IgD-negative memory B cell (primary cell): Measurements from ENCODE around the gene THAP11. TPM values are rescaled to one million over a fixed set of nuclear protein-coding genes. Genes with fewer than 3 reads are reported as not detected.

Source experiments
- H3K27ac Mint-ChIP-seq, 3 donors: one replicate each; pipeline ENCODE4 v1.8.0; 2020 to 2022; ENCODE audit warnings: mild to moderate bottlenecking in 3 of 3, mixed read lengths in 3 of 3, moderate library complexity in 1 of 3
- H3K27me3 Mint-ChIP-seq: one replicate; pipeline ENCODE4 v1.8.0; 2021; ENCODE audit warnings: mixed read lengths
- H3K36me3 Mint-ChIP-seq: one replicate; pipeline ENCODE4 v1.8.0; 2020; ENCODE audit warnings: mild to moderate bottlenecking, mixed read lengths
- H3K4me1 Mint-ChIP-seq, 3 donors: one replicate each; pipeline ENCODE4 v1.8.0; 2020 to 2022; ENCODE audit warnings: mixed read lengths in 3 of 3, mild to moderate bottlenecking in 1 of 3
- H3K4me3 Mint-ChIP-seq, 4 donors: one replicate each; pipeline ENCODE4 v1.8.0; 2020 to 2022; ENCODE audit warnings: mild to moderate bottlenecking in 4 of 4, mixed read lengths in 4 of 4, moderate library complexity in 3 of 4
- H3K9me3 Mint-ChIP-seq, 3 donors: one replicate each; pipeline ENCODE4 v1.8.0; 2020 to 2021; ENCODE audit warnings: mixed read lengths in 3 of 3, mild to moderate bottlenecking in 1 of 3
- polyA plus RNA-seq: library from polyadenylated mRNA; unstranded; fragments of 300-500 nt; fragmentation: Illumina TruSeq; gene quantifications from one replicate; pipeline ENCODE4 v1.2.3, GENCODE V29; 2021

The THAP11 gene
- polyA plus RNA-seq, 1 donor from 2014 or later: 101 TPM

- H3K27me3 Mint-ChIP-seq: no peaks in the 10 kb centered on the region
- no peak overlapping the region for H3K27ac Mint-ChIP-seq
- H3K4me3 Mint-ChIP-seq: peak overlapping the region in 1 of 4 donors; percentile 48
- peaks cover 8 to 10% (median 8%) of the 10 kb centered on the region in 3 donors for H3K4me1 Mint-ChIP-seq
- no peaks in the 10 kb centered on the region for H3K9me3 Mint-ChIP-seq
- H3K36me3 Mint-ChIP-seq: peaks cover 5% of the 10 kb centered on the region
Measured at GRCh38 chr16:67879462-67879861, 37.3 kb downstream of the THAP11 start.

GRCh38 chr16:67879936-67880335 lies 37.8 kb downstream of the THAP11 start:
- Mint-ChIP-seq H3K27ac (no peak overlapping the region), H3K27me3 (no peaks in the 10 kb centered on the region), H3K4me3 (no peak overlapping the region), H3K9me3 (no peaks in the 10 kb centered on the region), H3K36me3 (peaks cover 5% of the 10 kb centered on the region), H3K4me1 (peaks cover 4 to 7% (median 6%) of the 10 kb centered on the region in 3 donors)

- peaks cover 0 to 1% (median 0%) of the 10 kb centered on the region in 3 donors for H3K4me1 Mint-ChIP-seq
- peaks cover 5% of the 10 kb centered on the region for H3K36me3 Mint-ChIP-seq
- H3K27ac Mint-ChIP-seq: no peak overlapping the region
- H3K4me3 Mint-ChIP-seq: no peak overlapping the region
- H3K9me3 Mint-ChIP-seq: no peaks in the 10 kb centered on the region
- no peaks in the 10 kb centered on the region for H3K27me3 Mint-ChIP-seq
Measured at GRCh38 chr16:67880584-67880983, 38.5 kb downstream of the THAP11 start.

GRCh38 chr16:67881621-67882161 lies 39.6 kb downstream of the THAP11 start:
- H3K27ac Mint-ChIP-seq: no peak overlapping the region
- H3K4me1 Mint-ChIP-seq: no peaks in the 10 kb centered on the region
- no peaks in the 10 kb centered on the region for H3K27me3 Mint-ChIP-seq
- peaks cover 5% of the 10 kb centered on the region for H3K36me3 Mint-ChIP-seq
- no peak overlapping the region for H3K4me3 Mint-ChIP-seq
- H3K9me3 Mint-ChIP-seq: no peaks in the 10 kb centered on the region

- no peaks in the 10 kb centered on the region for H3K9me3 Mint-ChIP-seq
- no peak overlapping the region for H3K27ac Mint-ChIP-seq
- H3K4me3 Mint-ChIP-seq: no peak overlapping the region
- peaks cover 4% of the 10 kb centered on the region for H3K36me3 Mint-ChIP-seq
- no peaks in the 10 kb centered on the region for H3K4me1 Mint-ChIP-seq
- H3K27me3 Mint-ChIP-seq: no peaks in the 10 kb centered on the region
Measured at GRCh38 chr16:67882374-67883145, 40.4 kb downstream of the THAP11 start.

- peak overlapping the region in 2 of 4 donors; percentile 51 to 58 for H3K4me3 Mint-ChIP-seq
- H3K27ac Mint-ChIP-seq: peak overlapping the region in 2 of 3 donors; percentile 39 to 67
- H3K9me3 Mint-ChIP-seq: no peaks in the 10 kb centered on the region
- H3K36me3 Mint-ChIP-seq: peaks cover 4% of the 10 kb centered on the region
- H3K27me3 Mint-ChIP-seq: no peaks in the 10 kb centered on the region
- H3K4me1 Mint-ChIP-seq: no peaks in the 10 kb centered on the region
Measured at GRCh38 chr16:67883146-67883871, 41.2 kb downstream of the THAP11 start.

- H3K4me3 Mint-ChIP-seq: no peak overlapping the region
- H3K36me3 Mint-ChIP-seq: peaks cover 4% of the 10 kb centered on the region
- H3K27ac Mint-ChIP-seq: peak overlapping the region in 2 of 3 donors; percentile 39 to 67
- H3K4me1 Mint-ChIP-seq: no peaks in the 10 kb centered on the region
- H3K27me3 Mint-ChIP-seq: no peaks in the 10 kb centered on the region
- H3K9me3 Mint-ChIP-seq: no peaks in the 10 kb centered on the region
Measured at GRCh38 chr16:67883872-67884261, 41.7 kb downstream of the THAP11 start.

GRCh38 chr16:67884684-67885083 lies 42.6 kb downstream of the THAP11 start, which contains the start of gene NRN1L:
NRN1L (plus strand) TSS chr16:67884885; CDS start chr16:67884904, 19 bp downstream.
- H3K9me3 Mint-ChIP-seq: no peaks in the 10 kb centered on the region
- no peak within 1 kb of the TSS for H3K4me3 Mint-ChIP-seq
- H3K4me1 Mint-ChIP-seq: no peaks in the 10 kb centered on the region
- H3K36me3 Mint-ChIP-seq: peaks cover 4% of the 10 kb centered on the region
- H3K27me3 Mint-ChIP-seq: no peaks in the 10 kb centered on the region
- peak within 1 kb of the TSS; percentile 39 to 80 (median 67) for H3K27ac Mint-ChIP-seq

- Mint-ChIP-seq H3K27ac (no peak overlapping the region), H3K27me3 (no peaks in the 10 kb centered on the region), H3K4me3 (no peak overlapping the region), H3K36me3 (peaks cover 1% of the 10 kb centered on the region), H3K4me1 (no peaks in the 10 kb centered on the region), H3K9me3 (no peaks in the 10 kb centered on the region)
Measured at GRCh38 chr16:67885545-67885944, 43.4 kb downstream of the THAP11 start.

GRCh38 chr16:67885976-67886375 lies 43.9 kb downstream of the THAP11 start:
- H3K9me3 Mint-ChIP-seq: no peaks in the 10 kb centered on the region
- peaks cover 1% of the 10 kb centered on the region for H3K36me3 Mint-ChIP-seq

GRCh38 chr16:67886387-67886786 lies 44.3 kb downstream of the THAP11 start:
- Mint-ChIP-seq H3K4me3 (no peak overlapping the region), H3K4me1 (no peaks in the 10 kb centered on the region), H3K9me3 (no peaks in the 10 kb centered on the region), H3K27ac (no peak overlapping the region), H3K36me3 (peaks cover 1% of the 10 kb centered on the region), H3K27me3 (no peaks in the 10 kb centered on the region)

More at GRCh38 chr16:67885976-67886375, 43.9 kb downstream of the THAP11 start:
- Mint-ChIP-seq H3K27ac (no peak overlapping the region), H3K27me3 (no peaks in the 10 kb centered on the region), H3K4me1 (no peaks in the 10 kb centered on the region), H3K4me3 (no peak overlapping the region)

- Mint-ChIP-seq H3K27ac (no peak overlapping the region), H3K4me1 (peaks cover 6 to 7% (median 6%) of the 10 kb centered on the region in 3 donors), H3K36me3 (no peaks in the 10 kb centered on the region), H3K9me3 (no peaks in the 10 kb centered on the region), H3K4me3 (no peak overlapping the region), H3K27me3 (no peaks in the 10 kb centered on the region)
Measured at GRCh38 chr16:67888331-67888730, 46.2 kb downstream of the THAP11 start.

GRCh38 chr16:67892375-67892774 lies 50.3 kb downstream of the THAP11 start:
- peaks cover 11 to 28% (median 15%) of the 10 kb centered on the region in 3 donors for H3K4me1 Mint-ChIP-seq
- H3K36me3 Mint-ChIP-seq: no peaks in the 10 kb centered on the region
- H3K4me3 Mint-ChIP-seq: peak overlapping the region; percentile 92 to 98 (median 96)
- H3K9me3 Mint-ChIP-seq: no peaks in the 10 kb centered on the region
- peak overlapping the region; percentile 59 to 97 (median 85) for H3K27ac Mint-ChIP-seq
- no peaks in the 10 kb centered on the region for H3K27me3 Mint-ChIP-seq

GRCh38 chr16:67892899-67893742 lies 51.0 kb downstream of the THAP11 start, which contains the start of gene PSKH1:
PSKH1 (plus strand) TSS chr16:67893254; CDS start chr16:67908750, 15,496 bp downstream.
- Mint-ChIP-seq H3K27me3 (no peaks in the 10 kb centered on the region), H3K27ac (peak within 1 kb of the TSS; percentile 82 to 97 (median 88)), H3K4me3 (peak within 1 kb of the TSS; percentile 92 to 98 (median 96)), H3K36me3 (no peaks in the 10 kb centered on the region), H3K9me3 (no peaks in the 10 kb centered on the region), H3K4me1 (peaks cover 11 to 31% (median 15%) of the 10 kb centered on the region in 3 donors)
